Measurements from ENCODE around the gene PTK7.

GRCh38 chr6:43086022-43086658 lies 10.0 kb downstream of the PTK7 start:
- no peak for TF ChIP-seq CTCF (IDR thresholded peaks at IDR 0.05)
- no peak for TF ChIP-seq POLR2A (IDR thresholded peaks at IDR 0.05)
